ENCODE results near the gene CFAP299. TPM values are rescaled to one million over a fixed set of nuclear protein-coding genes. Genes with fewer than 3 reads are reported as not detected.

CFAP299 gene
- total and polyA plus RNA-seq, 2 donors (not counting 3 experiments of a cell fraction or from before 2014, with no cell fraction given): not detected

GRCh38 chr4:80873571-80873970 lies 538.0 kb downstream of the CFAP299 start:
- ChIA-PET CTCF (no interaction called here), POLR2A (no interaction called here)
- H4K20me1 ChIP-seq (replicated peaks; ENCODE audit: control insufficient read depth, extremely low read depth, insufficient read depth, low read length): no peaks in the 10 kb centered on the region
- no peak overlapping the region for H3K4me3 ChIP-seq (replicated peaks in 1 of 3; ENCODE audit: insufficient read depth in 1 of 3, low read depth in 1 of 3, low read length in 3 of 3)
- H3K9ac ChIP-seq (replicated peaks; ENCODE audit: extremely low read depth, insufficient read depth, low read length): no peak overlapping the region
- H3K27ac ChIP-seq (ENCODE audit: insufficient read depth, low read depth, low read length): no peak overlapping the region
- H3K27me3 ChIP-seq (ENCODE audit: control insufficient read depth in 2 of 2, insufficient read depth in 2 of 2, low read length in 2 of 2): no peaks in the 10 kb centered on the region
- intact Hi-C loops (cut with micrococcal nuclease) (no loop called here), dilution Hi-C loops (cut with MboI; ENCODE audit: extremely low pct_ligation_motif_present, low sequenced_read_pairs) (no loop called here)
- no peaks in the 10 kb centered on the region for H3K4me1 ChIP-seq (ENCODE audit: control insufficient read depth, extremely low read depth, insufficient read depth, low read length)
- no peaks in the 10 kb centered on the region for H3K9me1 ChIP-seq (replicated peaks; ENCODE audit: control insufficient read depth, extremely low read depth, insufficient read depth, low read length)
- no peaks in the 10 kb centered on the region for H3K79me2 ChIP-seq (ENCODE audit: control insufficient read depth, insufficient read depth, low read length)
- no TSS peak for BruUV-seq (replicated peaks)
- H3K9me3 ChIP-seq (replicated peaks; ENCODE audit: control insufficient read depth, insufficient read depth, low read length): no peaks in the 10 kb centered on the region
- FAIRE-seq (no peak), DNase-seq (ENCODE audit: low read depth, low spot score) (no peak)
- no peaks in the 10 kb centered on the region for H3K36me3 ChIP-seq (ENCODE audit: control insufficient read depth in 2 of 2, extremely low read depth in 1 of 2, insufficient read depth in 2 of 2, low read length in 2 of 2)
- no peak overlapping the region for H3K4me2 ChIP-seq (ENCODE audit: insufficient read depth, low read length)
- no peak for TF ChIP-seq POLR2A (IDR thresholded peaks at IDR 0.05; ENCODE audit: low read depth, low read length)
- no peak for TF ChIP-seq EZH2 (IDR thresholded peaks at IDR 0.05; ENCODE audit: borderline replicate concordance, low read depth, low read length, severe bottlenecking)
- TF ChIP-seq GATA2 (IDR thresholded peaks at IDR 0.05; ENCODE audit: insufficient read depth, insufficient read length, low read depth, low read length): no peak
- H2AFZ ChIP-seq (ENCODE audit: low read depth, low read length): no peak overlapping the region

- BruUV-seq (replicated peaks): no TSS peak
- H3K27me3 ChIP-seq (ENCODE audit: control insufficient read depth in 2 of 2, insufficient read depth in 2 of 2, low read length in 2 of 2): no peaks in the 10 kb centered on the region
- no peaks in the 10 kb centered on the region for H3K9me3 ChIP-seq (replicated peaks; ENCODE audit: control insufficient read depth, insufficient read depth, low read length)
- dilution Hi-C loops (cut with MboI; ENCODE audit: extremely low pct_ligation_motif_present, low sequenced_read_pairs): no loop called here
- H3K9me1 ChIP-seq (replicated peaks; ENCODE audit: control insufficient read depth, extremely low read depth, insufficient read depth, low read length): no peaks in the 10 kb centered on the region
- no peak overlapping the region for H3K4me3 ChIP-seq (replicated peaks in 1 of 3; ENCODE audit: insufficient read depth in 1 of 3, low read depth in 1 of 3, low read length in 3 of 3)
- H3K9ac ChIP-seq (replicated peaks; ENCODE audit: extremely low read depth, insufficient read depth, low read length): no peak overlapping the region
- no peak overlapping the region for H3K27ac ChIP-seq (ENCODE audit: insufficient read depth, low read depth, low read length)
- ChIA-PET POLR2A (no interaction called here), CTCF (no interaction called here)
- no peaks in the 10 kb centered on the region for H4K20me1 ChIP-seq (replicated peaks; ENCODE audit: control insufficient read depth, extremely low read depth, insufficient read depth, low read length)
- no peak overlapping the region for H2AFZ ChIP-seq (ENCODE audit: low read depth, low read length)
- FAIRE-seq (no peak), DNase-seq (ENCODE audit: low read depth, low spot score) (no peak)
- intact Hi-C loops (cut with micrococcal nuclease): no loop called here
- no peak overlapping the region for H3K4me2 ChIP-seq (ENCODE audit: insufficient read depth, low read length)
- H3K36me3 ChIP-seq (ENCODE audit: control insufficient read depth in 2 of 2, extremely low read depth in 1 of 2, insufficient read depth in 2 of 2, low read length in 2 of 2): no peaks in the 10 kb centered on the region
- no peaks in the 10 kb centered on the region for H3K79me2 ChIP-seq (ENCODE audit: control insufficient read depth, insufficient read depth, low read length)
- TF ChIP-seq POLR2AphosphoS5 (IDR thresholded peaks at IDR 0.05; ENCODE audit: insufficient read depth, low read depth, low read length) (no peak), FOS (IDR thresholded peaks at IDR 0.05; ENCODE audit: borderline replicate concordance, insufficient read depth, low read length) (no peak), GATA2 (IDR thresholded peaks at IDR 0.05; ENCODE audit: insufficient read depth, insufficient read length, low read depth, low read length) (no peak), JUN (IDR thresholded peaks at IDR 0.05; ENCODE audit: borderline replicate concordance, insufficient read depth, insufficient read length, low read depth) (no peak), CTCF (IDR thresholded peaks at IDR 0.05; ENCODE audit: extremely low read depth in 1 of 2, insufficient read depth in 1 of 2, low read depth in 1 of 2, low read length in 2 of 2) (no peak), EZH2 (IDR thresholded peaks at IDR 0.05; ENCODE audit: borderline replicate concordance, low read depth, low read length, severe bottlenecking) (no peak), POLR2A (IDR thresholded peaks at IDR 0.05; ENCODE audit: low read depth, low read length) (no peak), MAX (IDR thresholded peaks at IDR 0.05; ENCODE audit: insufficient read depth, insufficient read length) (no peak), MYC (IDR thresholded peaks at IDR 0.05; ENCODE audit: low read depth, low read length) (no peak)
- no peaks in the 10 kb centered on the region for H3K4me1 ChIP-seq (ENCODE audit: control insufficient read depth, extremely low read depth, insufficient read depth, low read length)
Measured at GRCh38 chr4:80874979-80875378, 539.4 kb downstream of the CFAP299 start.

Data from endothelial cell of umbilical vein (primary cell).